Mesendoderm (in vitro differentiated cells): ENCODE data around the gene MLLT1.

Experiments
- DNase-seq: peaks from one replicate; pipeline ENCODE4 v3.0.0; 2013
- H2AK5ac ChIP-seq: 2 replicates; pipeline ENCODE4 v1.6.1; 2013; ENCODE audit warnings: low read length, inconsistent platforms
- H2BK120ac ChIP-seq: 2 replicates; pipeline ENCODE4 v1.6.1; 2013; ENCODE audit warnings: low read depth, mild to moderate bottlenecking, low read length, moderate library complexity, mixed read lengths
- H2BK15ac ChIP-seq: replicated peaks from 2 replicates; pipeline ENCODE4 v1.6.1; 2013; ENCODE audit warnings: low read depth, mild to moderate bottlenecking, moderate library complexity
- H2BK5ac ChIP-seq: 2 replicates; pipeline ENCODE4 v1.6.1; 2013; ENCODE audit warnings: low read length, inconsistent platforms
- H3K18ac ChIP-seq: 2 replicates; pipeline ENCODE4 v1.6.1; 2013; ENCODE audit warnings: mild to moderate bottlenecking, low read length, mixed read lengths
- H3K23ac ChIP-seq: one replicate; pipeline ENCODE4 v1.6.1; 2013; ENCODE audit warnings: low read length
- H3K27ac ChIP-seq: 2 replicates; pipeline ENCODE4 v1.5.1; 2013; ENCODE audit warnings: low read depth, mild to moderate bottlenecking, inconsistent platforms, low read length, moderate library complexity
- H3K27me3 ChIP-seq: 2 replicates; pipeline ENCODE4 v1.6.1; 2013; ENCODE audit warnings: low read length, control low read depth, mild to moderate bottlenecking, inconsistent platforms; ENCODE audit not compliant: insufficient read depth, poor library complexity
- H3K36me3 ChIP-seq: 2 replicates; pipeline ENCODE4 v1.6.1; 2013; ENCODE audit warnings: low read length, inconsistent platforms; ENCODE audit not compliant: control insufficient read depth, insufficient read depth
- H3K4ac ChIP-seq: one replicate; pipeline ENCODE4 v1.6.1; 2013; ENCODE audit warnings: low read depth, mild to moderate bottlenecking, low read length, moderate library complexity
- H3K4me1 ChIP-seq: 2 replicates; pipeline ENCODE4 v1.6.1; 2013; ENCODE audit warnings: low read depth, low read length, inconsistent platforms; ENCODE audit not compliant: control insufficient read depth
- H3K4me2 ChIP-seq: 2 replicates; pipeline ENCODE4 v1.6.1; 2013; ENCODE audit warnings: low read length
- H3K4me3 ChIP-seq: 2 replicates; pipeline ENCODE4 v1.5.1; 2013; ENCODE audit warnings: mild to moderate bottlenecking, low read length
- H3K56ac ChIP-seq: one replicate; pipeline ENCODE4 v1.6.1; 2013; ENCODE audit warnings: low read length
- H3K79me1 ChIP-seq: 2 replicates; pipeline ENCODE4 v1.6.1; 2013; ENCODE audit warnings: low read length, inconsistent platforms
- H3K79me2 ChIP-seq: 2 replicates; pipeline ENCODE4 v1.6.1; 2013; ENCODE audit warnings: mild to moderate bottlenecking, low read length; ENCODE audit not compliant: control insufficient read depth, insufficient read depth
- H3K9ac ChIP-seq: 2 replicates; pipeline ENCODE4 v1.6.1; 2013; ENCODE audit warnings: low read length, inconsistent platforms
- H4K5ac ChIP-seq: one replicate; pipeline ENCODE4 v1.6.1; 2013; ENCODE audit warnings: low read length
- H4K8ac ChIP-seq: one replicate; pipeline ENCODE4 v1.6.1; 2013; ENCODE audit warnings: low read depth, mild to moderate bottlenecking, control low read depth, low read length, moderate library complexity
- WGBS: extraction: QIAGEN DNeasy Blood & Tissue Kit; methylation state at CpG from one replicate; pipeline ENCODE4 v1.1.7; 2013; ENCODE audit warnings: low lambda C conversion rate, missing lambda C conversion rate; ENCODE audit not compliant: insufficient coverage; ENCODE audit errors: extremely low coverage; 5-methylcytosine and 5-hydroxymethylcytosine counted together

Gene MLLT1

DNA sequence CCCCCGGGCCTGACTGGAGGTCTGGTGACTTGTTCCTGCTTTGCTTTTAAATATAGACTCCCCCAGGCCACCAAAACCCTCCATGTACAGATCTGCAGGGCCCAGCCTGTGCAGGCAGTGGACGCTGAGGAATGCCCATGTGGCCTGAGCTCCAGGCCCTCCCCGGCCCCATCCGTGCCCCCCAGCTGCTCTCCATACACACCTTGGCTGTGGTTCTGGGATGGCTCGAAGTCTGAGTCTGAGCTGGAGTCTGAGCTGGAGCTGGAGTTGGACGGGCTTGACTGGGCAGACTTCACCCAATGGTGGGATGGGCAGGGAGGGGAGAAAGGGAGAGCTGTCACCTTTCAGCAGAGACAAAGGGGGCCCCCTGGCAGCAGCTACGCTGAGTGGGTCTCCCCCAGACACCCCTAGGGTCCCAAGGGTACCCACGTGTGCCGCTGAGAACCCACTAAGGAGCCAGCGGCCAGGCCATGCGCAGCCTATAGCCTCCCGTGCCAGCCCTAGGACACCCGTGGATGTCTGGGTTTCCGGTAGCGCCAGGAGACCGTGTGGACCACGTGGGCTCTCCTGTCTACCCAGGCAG, 61.9 kb downstream of the MLLT1 start:
- no peaks in the 10 kb centered on the region for H3K27me3 ChIP-seq
- H2BK15ac ChIP-seq, result no peak overlapping the region
- no CpG with 5 or more reads among the region's 17 CpGs for WGBS
- no peaks in the 10 kb centered on the region for H3K79me1 ChIP-seq
- H3K18ac ChIP-seq, result no peak overlapping the region
- no peak overlapping the region for H2BK5ac ChIP-seq
- H3K9ac ChIP-seq, result peak overlapping the region; percentile 4
- no peak overlapping the region for H3K4me2 ChIP-seq
- H2AK5ac ChIP-seq, result no peak overlapping the region
- no peak overlapping the region for H4K8ac ChIP-seq
- H3K4me1 ChIP-seq, result no peaks in the 10 kb centered on the region
- H4K5ac ChIP-seq, result no peak overlapping the region
- no peak overlapping the region for H2BK120ac ChIP-seq
- no peaks in the 10 kb centered on the region for H3K79me2 ChIP-seq
- H3K4me3 ChIP-seq, result no peak overlapping the region
- peak overlapping the region; percentile 15 for H3K56ac ChIP-seq
- H3K4ac ChIP-seq, result no peak overlapping the region
- DNase-seq, result no peak
- H3K27ac ChIP-seq, result peak overlapping the region; percentile 54
- H3K36me3 ChIP-seq, result no peaks in the 10 kb centered on the region
- H3K23ac ChIP-seq, result no peak overlapping the region

DNA sequence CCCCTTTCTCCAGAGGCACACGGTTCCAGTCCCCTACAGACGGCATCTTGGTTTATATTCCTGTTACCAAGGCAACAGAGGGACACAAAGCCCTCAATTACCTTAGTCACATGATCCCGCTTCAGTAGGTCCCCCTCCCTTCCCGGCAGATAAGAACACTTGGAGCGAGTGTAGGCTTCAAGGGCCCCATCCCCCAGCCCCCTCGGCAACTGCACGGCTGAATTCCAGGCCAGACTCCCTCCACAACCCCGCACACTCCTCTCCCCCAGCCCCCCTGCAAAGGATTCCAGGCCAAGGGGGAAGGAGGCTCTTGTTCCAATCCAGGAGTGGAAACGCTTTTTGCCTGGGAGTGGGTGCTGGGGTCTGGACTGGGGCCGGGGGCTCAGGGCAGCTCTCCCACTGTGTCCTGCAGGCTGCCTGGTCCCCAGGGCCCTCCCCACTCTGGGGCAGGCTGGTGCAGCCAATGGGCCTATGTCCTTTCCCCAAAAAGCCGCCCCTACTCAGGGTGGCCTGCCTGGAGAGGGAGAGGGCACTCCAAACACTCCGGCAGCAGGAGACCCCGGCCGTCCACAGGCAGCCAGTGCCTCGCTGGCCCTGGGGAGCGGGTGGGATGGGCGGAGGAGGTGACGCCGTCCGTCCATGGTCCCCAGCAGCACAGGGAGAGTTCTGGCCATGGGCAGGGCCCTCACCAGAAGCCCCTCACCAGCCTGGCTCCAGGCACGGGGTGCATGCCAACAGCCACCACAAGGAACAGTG, 62.6 kb downstream of the MLLT1 start:
- Histone ChIP-seq H3K27me3 (no peaks in the 10 kb centered on the region), H3K79me1 (no peaks in the 10 kb centered on the region), H3K9ac (peak overlapping the region; percentile 4), H3K56ac (peak overlapping the region; percentile 54), H2BK15ac (no peak overlapping the region), H4K8ac (no peak overlapping the region), H3K4me2 (no peak overlapping the region), H3K4me3 (no peak overlapping the region), H3K18ac (no peak overlapping the region), H3K27ac (peak overlapping the region; percentile 54), H3K23ac (no peak overlapping the region), H3K4ac (no peak overlapping the region), H2BK5ac (no peak overlapping the region), H3K4me1 (no peaks in the 10 kb centered on the region), H3K79me2 (no peaks in the 10 kb centered on the region), H4K5ac (no peak overlapping the region), H2AK5ac (no peak overlapping the region), H3K36me3 (no peaks in the 10 kb centered on the region), H2BK120ac (no peak overlapping the region)
- DNase-seq, result peak; percentile 98
- no CpG with 5 or more reads among the region's 21 CpGs for WGBS

DNA sequence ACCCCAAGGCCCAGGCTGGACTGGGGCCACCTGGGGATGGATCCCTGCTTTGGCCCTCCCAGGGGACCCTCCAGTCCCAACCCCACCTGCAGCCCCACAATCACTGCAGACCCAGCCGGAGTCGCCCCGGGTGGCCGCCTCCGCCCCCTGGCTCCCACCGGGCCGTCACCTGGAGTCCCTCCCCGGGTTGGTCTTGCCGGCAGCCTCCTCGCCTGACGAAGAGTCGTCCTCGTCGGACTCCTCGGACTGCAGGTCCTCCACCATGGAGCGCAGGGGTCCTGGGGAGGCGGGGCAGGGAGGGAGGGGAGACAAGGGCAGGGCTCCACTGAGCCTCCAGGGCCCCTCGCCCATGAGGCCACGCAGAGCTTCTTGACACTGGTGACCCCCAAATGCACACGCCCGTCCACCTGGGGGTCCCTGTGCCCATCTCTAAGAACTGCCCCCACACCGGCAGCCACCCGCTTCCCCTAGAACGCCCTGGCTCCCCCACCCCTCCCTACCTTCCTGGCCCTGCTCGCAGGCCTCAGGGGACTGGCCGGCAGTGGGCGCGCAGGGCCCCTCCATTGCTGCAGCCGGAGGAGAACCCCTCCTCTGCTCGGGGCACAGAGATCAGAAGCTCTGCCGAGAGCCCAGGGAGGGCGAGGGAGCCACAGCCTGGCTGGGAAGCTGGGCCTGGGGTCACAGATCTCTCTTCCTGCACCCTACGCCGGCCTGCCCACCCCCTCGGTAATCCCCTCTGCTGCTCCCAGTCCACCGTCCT, 63.4 kb downstream of the MLLT1 start:
- H3K27ac ChIP-seq, result peak overlapping the region; percentile 8
- H4K5ac ChIP-seq, result no peak overlapping the region
- no peak overlapping the region for H3K9ac ChIP-seq
- no peaks in the 10 kb centered on the region for H3K79me1 ChIP-seq
- H2BK5ac ChIP-seq, result no peak overlapping the region
- H3K4me3 ChIP-seq, result no peak overlapping the region
- no CpG with 5 or more reads among the region's 36 CpGs for WGBS
- H3K36me3 ChIP-seq, result no peaks in the 10 kb centered on the region
- H3K18ac ChIP-seq, result no peak overlapping the region
- DNase-seq, result no peak
- no peak overlapping the region for H3K23ac ChIP-seq
- no peak overlapping the region for H3K4ac ChIP-seq
- H2BK120ac ChIP-seq, result no peak overlapping the region
- H3K4me1 ChIP-seq, result no peaks in the 10 kb centered on the region
- no peak overlapping the region for H3K4me2 ChIP-seq
- no peaks in the 10 kb centered on the region for H3K79me2 ChIP-seq
- no peak overlapping the region for H2BK15ac ChIP-seq
- H3K27me3 ChIP-seq, result no peaks in the 10 kb centered on the region
- no peak overlapping the region for H3K56ac ChIP-seq
- H4K8ac ChIP-seq, result no peak overlapping the region
- H2AK5ac ChIP-seq, result no peak overlapping the region

DNA sequence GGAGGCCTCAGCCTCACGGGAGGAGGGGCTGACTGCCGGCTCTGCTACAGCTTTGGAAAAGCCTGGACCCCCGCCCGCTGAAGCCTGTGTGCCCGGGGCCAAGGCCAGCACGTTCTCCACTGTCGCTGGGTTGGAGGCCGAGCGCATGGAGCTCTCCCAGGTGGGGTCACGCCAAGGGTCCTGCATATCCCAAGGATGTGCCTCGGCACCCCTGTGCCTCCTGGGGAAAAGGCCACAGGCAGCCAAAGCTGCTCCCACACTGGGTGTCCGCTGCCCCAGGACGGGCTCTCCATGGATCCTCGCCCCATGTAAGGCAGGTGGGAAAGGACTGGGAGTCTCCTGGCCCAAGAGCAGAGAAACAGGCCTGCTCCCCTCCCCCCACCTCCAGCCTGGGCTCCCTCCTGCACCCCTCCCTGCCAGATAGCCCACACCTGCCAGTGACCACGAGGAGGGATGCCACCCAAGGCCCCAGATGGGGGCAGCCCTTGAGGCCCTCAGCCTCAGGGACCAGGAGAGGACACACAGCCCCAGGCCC, 64.0 kb downstream of the MLLT1 start:
- H3K4me1 ChIP-seq, result no peaks in the 10 kb centered on the region
- no peak overlapping the region for H4K8ac ChIP-seq
- H3K27ac ChIP-seq, result no peak overlapping the region
- H2AK5ac ChIP-seq, result no peak overlapping the region
- H3K4me3 ChIP-seq, result no peak overlapping the region
- no peaks in the 10 kb centered on the region for H3K79me1 ChIP-seq
- H3K4me2 ChIP-seq, result no peak overlapping the region
- no peak for DNase-seq
- H3K9ac ChIP-seq, result no peak overlapping the region
- no peak overlapping the region for H2BK120ac ChIP-seq
- H2BK15ac ChIP-seq, result no peak overlapping the region
- H3K18ac ChIP-seq, result no peak overlapping the region
- WGBS, result no CpG with 5 or more reads among the region's 15 CpGs
- no peaks in the 10 kb centered on the region for H3K27me3 ChIP-seq
- no peak overlapping the region for H3K56ac ChIP-seq
- no peak overlapping the region for H3K23ac ChIP-seq
- H4K5ac ChIP-seq, result no peak overlapping the region
- H2BK5ac ChIP-seq, result no peak overlapping the region
- H3K36me3 ChIP-seq, result no peaks in the 10 kb centered on the region
- H3K79me2 ChIP-seq, result no peaks in the 10 kb centered on the region
- H3K4ac ChIP-seq, result no peak overlapping the region

DNA sequence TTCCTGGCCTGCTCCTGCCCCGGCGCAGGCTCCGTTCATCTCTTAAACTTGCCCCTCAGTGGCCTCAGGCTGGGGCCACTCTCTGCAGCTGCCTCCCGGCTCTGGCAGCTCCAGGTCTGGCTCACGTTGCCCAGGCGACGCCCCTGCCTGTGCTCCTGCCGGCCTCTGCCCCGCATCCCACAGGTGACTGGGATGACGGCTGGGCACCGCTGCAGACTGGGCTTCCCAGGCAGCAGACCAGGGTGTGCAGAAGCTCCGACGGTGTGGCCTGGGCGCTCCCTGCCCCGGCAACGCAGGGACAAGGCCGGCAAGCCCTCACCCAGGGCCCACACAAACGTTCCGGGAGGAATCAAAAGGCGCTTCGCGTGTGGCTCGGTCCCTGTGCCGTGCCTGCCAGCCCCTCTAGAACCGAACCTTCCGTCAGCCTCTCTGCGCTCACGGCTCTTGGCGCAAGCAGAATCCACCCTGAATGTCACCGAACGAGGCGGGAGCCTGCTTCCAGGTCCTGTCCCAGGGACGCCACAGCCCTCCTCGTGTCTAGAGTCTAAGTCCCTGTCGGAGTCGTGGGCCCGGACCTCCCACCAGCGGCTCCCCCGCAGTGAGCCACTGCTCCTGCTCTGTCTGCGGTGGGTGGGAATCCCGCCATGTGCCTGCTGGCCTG, 64.8 kb downstream of the MLLT1 start:
- Histone ChIP-seq H3K23ac (no peak overlapping the region), H2BK120ac (no peak overlapping the region), H2BK5ac (no peak overlapping the region), H2AK5ac (no peak overlapping the region), H3K27me3 (no peaks in the 10 kb centered on the region), H3K18ac (no peak overlapping the region), H3K9ac (no peak overlapping the region), H3K4me3 (no peak overlapping the region), H4K5ac (no peak overlapping the region), H3K56ac (no peak overlapping the region), H2BK15ac (no peak overlapping the region), H3K27ac (no peak overlapping the region), H3K4me2 (no peak overlapping the region), H3K79me1 (no peaks in the 10 kb centered on the region), H3K36me3 (no peaks in the 10 kb centered on the region), H4K8ac (no peak overlapping the region), H3K4me1 (no peaks in the 10 kb centered on the region), H3K4ac (no peak overlapping the region), H3K79me2 (no peaks in the 10 kb centered on the region)
- no peak for DNase-seq
- WGBS, result no CpG with 5 or more reads among the region's 41 CpGs
